SK-N-SH (cell line): Measurements from ENCODE around the gene ZCCHC14. TPM values are rescaled to one million over a fixed set of nuclear protein-coding genes. Genes with fewer than 3 reads are reported as not detected.

Source experiments
- CTCF ChIA-PET: fragments of 300-600, 350-600 bp; formaldehyde crosslinking; extraction: SDS; loops from one replicate; lab custom pipeline; 2021; lab: Yijun Ruan, JAX
- POLR2A ChIA-PET: fragments of 350-600 bp; sonication (Branson Sonifier 250); formaldehyde crosslinking; extraction: SDS; loops from one replicate; lab custom pipeline; 2020; ENCODE audit warnings: antibody characterized with exemption, inconsistent platforms; lab: Yijun Ruan, JAX
- DNase-seq: peaks from one replicate; pipeline ENCODE4 v3.0.0; 2012
- H2AFZ ChIP-seq: fragments of 200-600 bp; sonication (generic); 2 replicates; pipeline ENCODE4 v1.8.1; 2016; ENCODE audit warnings: antibody characterized with exemption, mild to moderate bottlenecking, low read depth
- H3F3A ChIP-seq: fragments of 200-600 bp; sonication (generic); replicated peaks from 2 replicates; pipeline ENCODE3; 2016; ENCODE audit warnings: antibody characterized with exemption, mild to moderate bottlenecking; ENCODE audit not compliant: insufficient read depth
- H3K27ac ChIP-seq, 2 experiments: fragments of 200-500 bp in 1 of 2; fragments of 200-600 bp in 1 of 2; sonication (Bioruptor generic) in 1 of 2; sonication (generic), shearing (Covaris generic) in 1 of 2; 2 replicates each; pipeline versions ENCODE4 v1.5.1 to v1.6.1; 2014 to 2016; ENCODE audit warnings: low read depth in 2 of 2, inconsistent platforms in 1 of 2, low read length in 1 of 2, mild to moderate bottlenecking in 1 of 2, mixed read lengths in 1 of 2
- H3K27me3 ChIP-seq: fragments of 200-600 bp; sonication (generic), shearing (Covaris generic); 2 replicates; pipeline ENCODE4 v1.6.1; 2016; ENCODE audit warnings: mixed run types; ENCODE audit not compliant: insufficient read depth
- H3K36me3 ChIP-seq, 2 experiments: fragments of 200-500 bp in 1 of 2; fragments of 200-600 bp in 1 of 2; sonication (Bioruptor generic) in 1 of 2; sonication (generic) in 1 of 2; replicated peaks in 1 of 2; 2 replicates each; pipeline versions ENCODE3 to v1.5.1; 2014 to 2016; ENCODE audit warnings: low read length in 1 of 2, mild to moderate bottlenecking in 1 of 2; ENCODE audit not compliant: insufficient read depth in 2 of 2, control insufficient read depth in 1 of 2
- H3K4me1 ChIP-seq, 2 experiments: fragments of 200-500 bp in 1 of 2; fragments of 200-600 bp in 1 of 2; sonication (Bioruptor generic) in 1 of 2; sonication (generic), shearing (Covaris generic) in 1 of 2; 2 replicates each; pipeline versions ENCODE4 v1.5.1 to v1.6.1; 2014 to 2016; ENCODE audit warnings: low read depth in 1 of 2, low read length in 1 of 2, mixed run types in 1 of 2; ENCODE audit not compliant: insufficient read depth in 2 of 2, control insufficient read depth in 1 of 2
- H3K4me2 ChIP-seq: fragments of 200-600 bp; sonication (generic), shearing (Covaris generic); 2 replicates; pipeline ENCODE4 v1.6.1; 2017; ENCODE audit warnings: mixed run types
- H3K4me3 ChIP-seq, 2 experiments: fragments of 200-500 bp in 1 of 2; fragments of 200-600 bp in 1 of 2; sonication (Bioruptor generic) in 1 of 2; sonication (generic), shearing (Covaris generic) in 1 of 2; 2 replicates each; pipeline versions ENCODE4 v1.5.1 to v1.8.1; 2014 to 2016; ENCODE audit warnings: low read depth in 2 of 2, inconsistent platforms in 1 of 2, low read length in 1 of 2, mild to moderate bottlenecking in 1 of 2, mixed read lengths in 1 of 2, moderate library complexity in 1 of 2
- H3K79me2 ChIP-seq: fragments of 200-600 bp; sonication (generic); 2 replicates; pipeline ENCODE4 v1.8.1; 2017; ENCODE audit warnings: mild to moderate bottlenecking; ENCODE audit not compliant: insufficient read depth
- H3K9ac ChIP-seq: fragments of 200-600 bp; sonication (generic); 2 replicates; pipeline ENCODE4 v1.6.1; 2017; ENCODE audit warnings: mixed run types
- H3K9me2 ChIP-seq: fragments of 200-600 bp; sonication (generic); 2 replicates; pipeline ENCODE4 v1.6.1; 2017; ENCODE audit warnings: mixed run types
- H3K9me3 ChIP-seq: fragments of 200-600 bp; sonication (generic); 2 replicates; pipeline ENCODE4 v1.6.1; 2017; ENCODE audit warnings: mixed run types, mild to moderate bottlenecking, moderate library complexity
- H4K20me1 ChIP-seq: fragments of 200-600 bp; sonication (generic); 2 replicates; pipeline ENCODE4 v1.6.1; 2017; ENCODE audit warnings: mild to moderate bottlenecking, mixed run types; ENCODE audit not compliant: insufficient read depth
- CHD2 ChIP-seq: fragments of 150-350 bp; IDR thresholded peaks from 2 replicates; pipeline ENCODE4 v1.6.1; 2018; ENCODE audit warnings: low read length; ENCODE audit not compliant: partially characterized antibody
- EP300 ChIP-seq, 2 experiments: IDR thresholded peaks; 2 replicates each; pipeline versions ENCODE4 v1.4.0 to v1.6.1; 2012; ENCODE audit warnings: borderline replicate concordance in 1 of 2, low read depth in 1 of 2, low read length in 1 of 2
- EZH2phosphoT487 ChIP-seq: fragments of 200-600 bp; sonication (generic); IDR thresholded peaks from 2 replicates; pipeline ENCODE4 v1.6.1; 2017; ENCODE audit warnings: low read depth, mixed run types, mild to moderate bottlenecking, antibody characterized with exemption, moderate library complexity, borderline replicate concordance
- FOSL2 ChIP-seq: IDR thresholded peaks from 2 replicates; pipeline ENCODE4 v1.4.0; 2012; ENCODE audit warnings: low read depth, mild to moderate bottlenecking, moderate library complexity, borderline replicate concordance
- GABPA ChIP-seq: IDR thresholded peaks from 2 replicates; pipeline ENCODE4 v1.4.0; 2012; ENCODE audit warnings: low read depth, mild to moderate bottlenecking
- GATA2 ChIP-seq: sonication (generic); formaldehyde crosslinking; IDR thresholded peaks from 2 replicates; pipeline ENCODE4 v1.5.0; 2020; ENCODE audit warnings: mild to moderate bottlenecking, missing genetic modification reagents
- MEF2A ChIP-seq: IDR thresholded peaks from 2 replicates; pipeline ENCODE4 v1.4.0; 2012; ENCODE audit warnings: low read depth, borderline replicate concordance
- MXI1 ChIP-seq: IDR thresholded peaks from 2 replicates; pipeline ENCODE4 v1.6.1; 2012; ENCODE audit warnings: mild to moderate bottlenecking, low read depth, low read length, improper control_type of control experiment
- NRF1 ChIP-seq: IDR thresholded peaks from 2 replicates; pipeline ENCODE4 v1.6.1; 2012; ENCODE audit warnings: low read depth, mild to moderate bottlenecking, low read length
- POLR2AphosphoS5 ChIP-seq: IDR thresholded peaks from 2 replicates; pipeline ENCODE4 v1.6.1; 2012; ENCODE audit warnings: low read depth, low read length
- RAD21 ChIP-seq: IDR thresholded peaks from 2 replicates; pipeline ENCODE4 v1.6.1; 2012; ENCODE audit warnings: mild to moderate bottlenecking, low read length
- RCOR1 ChIP-seq: fragments of 150-350 bp; IDR thresholded peaks from 2 replicates; pipeline ENCODE4 v1.6.1; 2017; ENCODE audit warnings: antibody characterized with exemption, low read length
- RFX5 ChIP-seq: IDR thresholded peaks from 2 replicates; pipeline ENCODE4 v1.6.1; 2012; ENCODE audit warnings: mild to moderate bottlenecking, improper control_type of control experiment, low read length
- RXRA ChIP-seq: IDR thresholded peaks from 2 replicates; pipeline ENCODE4 v1.4.0; 2012; ENCODE audit warnings: low read depth, mild to moderate bottlenecking, borderline replicate concordance
- SMC3 ChIP-seq: IDR thresholded peaks from 2 replicates; pipeline ENCODE4 v1.6.1; 2012; ENCODE audit warnings: low read depth, low read length, improper control_type of control experiment
- TAF1 ChIP-seq: IDR thresholded peaks from 2 replicates; pipeline ENCODE4 v1.6.1; 2012; ENCODE audit warnings: low read depth, mild to moderate bottlenecking, low read length, moderate library complexity, borderline replicate concordance
- TCF12 ChIP-seq: IDR thresholded peaks from 2 replicates; pipeline ENCODE4 v1.4.0; 2012
- TEAD4 ChIP-seq: IDR thresholded peaks from 2 replicates; pipeline ENCODE4 v1.4.0; 2012; ENCODE audit warnings: mild to moderate bottlenecking, borderline replicate concordance; ENCODE audit not compliant: insufficient read depth
- USF1 ChIP-seq: IDR thresholded peaks from 2 replicates; pipeline ENCODE4 v1.4.0; 2012; ENCODE audit warnings: low read depth, borderline replicate concordance
- YY1 ChIP-seq: IDR thresholded peaks from 2 replicates; pipeline ENCODE4 v1.4.0; 2012; ENCODE audit warnings: low read depth, mild to moderate bottlenecking
- ZBTB33 ChIP-seq: IDR thresholded peaks from 2 replicates; pipeline ENCODE4 v1.4.0; 2012; ENCODE audit warnings: low read depth, borderline replicate concordance
- whole genome bisulfite sequencing: methylation state at CpG from one replicate; pipeline ENCODE4 v1.1.6; 2017; ENCODE audit warnings: low lambda C conversion rate; 5-methylcytosine and 5-hydroxymethylcytosine counted together
- polyA plus RNA-seq, 3 experiments: library from polyadenylated mRNA; depleted of rRNA; stranded (reverse); fragments of >200 nt; gene quantifications; 2 replicates each; pipeline ENCODE4 v1.2.3, GENCODE V29; 2012

ZCCHC14 gene
- polyA plus RNA-seq, 1 of the 3 experiments (the other 2 are of a cell fraction), result 5.7 TPM

- Histone ChIP-seq H3K27ac (peak overlapping the region in 1 of 2 experiments; percentile 95; a peak in 2 of 4 replicates), H3K9me2 (no peaks in the 10 kb centered on the region), H3K79me2 (peaks cover 98% of the 10 kb centered on the region), H3K4me2 (no peak overlapping the region), H3K9ac (no peak overlapping the region), H3K4me3 (no peak overlapping the region), H3K4me1 (peaks cover 0 to 92% of the 10 kb centered on the region in 2 experiments; a peak in 3 of 4 replicates), H3K9me3 (no peaks in the 10 kb centered on the region)
- no peak for DNase-seq
- CTCF ChIA-PET, result interaction anchor here (1.0 to 1.6 kb wide), 2 partner anchors 9 to 56 kb away, joined by 3 to 4 read pairs; no protein-coding TSS in a partner anchor
- WGBS, result 95% methylated on average over 16 of the region's 22 CpGs
- TF ChIP-seq GATA2 (CRISPR knock-in tag) (no peak), RAD21 (no peak), NRF1 (no peak), EZH2phosphoT487 (no peak), TCF12 (no peak), EP300 (IDR thresholded peaks at IDR 0.05; ENCODE audit: borderline replicate concordance in 1 of 2, low read depth in 1 of 2, low read length in 1 of 2) (no peak), MEF2A (no peak), TAF1 (no peak), CHD2 (no peak)
- TF ChIP-seq, all 33 proteins: peak for 0
- Histone ChIP-seq H2AFZ (no peak overlapping the region), H3K36me3 (no peaks in the 10 kb centered on the region), H4K20me1 (peaks cover 82% of the 10 kb centered on the region), H3K27me3 (no peaks in the 10 kb centered on the region), H3F3A (peaks cover 9% of the 10 kb centered on the region)
- POLR2A ChIA-PET, result no interaction called here
Measured at GRCh38 chr16:87472142-87472778, 20.6 kb downstream of the ZCCHC14 start.

GRCh38 chr16:87471278-87472141 lies 21.3 kb downstream of the ZCCHC14 start:
- ChIA-PET CTCF (interaction anchor here (0.5 to 1.1 kb wide), 4 partner anchors 9 to 165 kb away, joined by 3 to 6 read pairs (median 3); no protein-coding TSS in a partner anchor), POLR2A (no interaction called here)
- Histone ChIP-seq H3K27me3 (no peaks in the 10 kb centered on the region), H3K4me2 (no peak overlapping the region; the same call in 1 of the 2 replicates), H3K4me1 (peaks cover 5 to 94% of the 10 kb centered on the region in 2 experiments), H3K9ac (no peak overlapping the region), H3K9me2 (no peaks in the 10 kb centered on the region), H3K4me3 (no peak overlapping the region), H2AFZ (no peak overlapping the region), H3K27ac (peak overlapping the region in 1 of 2 experiments; percentile 95; a peak in 2 of 4 replicates), H3K36me3 (no peaks in the 10 kb centered on the region), H3K79me2 (peaks cover 99% of the 10 kb centered on the region), H3F3A (peaks cover 4% of the 10 kb centered on the region), H4K20me1 (peaks cover 76% of the 10 kb centered on the region), H3K9me3 (no peaks in the 10 kb centered on the region)
- TF ChIP-seq RAD21 (no peak), FOSL2 (no peak), TEAD4 (no peak), MXI1 (0 out of 2 replicates have a peak, but pooled peaks have one; percentile 27), USF1 (no peak), GATA2 (CRISPR knock-in tag) (peak; percentile 45), YY1 (no peak), ZBTB33 (no peak), NRF1 (no peak), RCOR1 (0 out of 2 replicates have a peak, but pooled peaks have one; percentile 24), MEF2A (no peak), GABPA (no peak), RXRA (no peak), POLR2AphosphoS5 (no peak), RFX5 (no peak), EP300 (IDR thresholded peaks at IDR 0.05; ENCODE audit: borderline replicate concordance in 1 of 2, low read depth in 1 of 2, low read length in 1 of 2) (peak in 1 of 2 experiments; percentile 31; a peak in 1 of 4 replicates), SMC3 (no peak)
- 72% methylated on average over 13 of the region's 13 CpGs for WGBS
- peak; percentile 54 for DNase-seq
